HG03139 (cell line): Measurements from ENCODE around the gene ICAM2.
"Not testable (repeated sequence)": the region's sequence is repeated elsewhere in the genome, so short reads cannot be mapped to it uniquely, and the experiment has no call there.

Experiments
- ATAC-seq: cut with Tn5 transposase; IDR thresholded peaks from one replicate; pipeline ENCODE4 v1.9.1; 2021; ENCODE audit not compliant: unreplicated experiment

Gene ICAM2

DNA sequence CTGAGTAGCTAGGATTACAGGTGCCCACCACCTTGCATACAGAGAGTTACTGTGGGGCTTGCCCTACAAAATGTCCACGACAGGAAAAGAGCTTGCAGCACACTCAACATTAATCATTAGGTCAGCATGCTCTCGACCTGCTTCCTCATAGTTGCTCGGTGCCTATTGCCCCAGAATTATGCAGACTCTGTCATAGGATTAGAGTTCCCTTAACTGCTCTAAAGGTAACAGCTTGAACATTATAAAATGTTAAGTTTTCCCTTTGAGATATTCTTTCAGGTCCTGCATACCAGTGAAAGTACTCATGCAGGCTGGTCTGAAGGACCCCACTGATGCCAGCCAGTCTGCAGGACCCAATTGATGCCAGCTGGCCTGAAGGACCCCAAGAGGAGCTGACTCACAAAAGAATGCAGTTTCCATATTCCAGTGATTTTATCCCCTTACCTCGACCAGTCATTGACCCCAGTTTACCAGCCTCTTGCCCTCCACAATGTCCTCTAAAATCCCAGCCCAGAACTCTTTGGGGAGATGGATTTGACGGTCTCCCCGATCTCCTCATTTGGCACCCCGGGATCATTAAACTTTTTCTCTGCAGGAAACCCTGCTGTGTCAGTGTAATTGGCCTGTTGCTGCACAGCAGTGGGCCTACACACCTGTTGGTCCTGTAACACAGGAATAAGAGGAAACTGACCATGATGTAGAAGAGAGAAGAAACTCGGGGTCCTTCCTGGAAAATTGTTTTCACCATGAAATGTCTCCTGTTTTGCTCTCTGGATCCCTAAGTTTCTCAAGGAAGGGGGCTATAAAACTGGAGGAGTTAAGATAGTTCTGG lies 10.6 kb downstream of the ICAM2 start:
- ATAC-seq, result no peak

GRCh38 chr17:64008830-64009229 lies 11.6 kb downstream of the ICAM2 start:
- no peak for ATAC-seq

DNA sequence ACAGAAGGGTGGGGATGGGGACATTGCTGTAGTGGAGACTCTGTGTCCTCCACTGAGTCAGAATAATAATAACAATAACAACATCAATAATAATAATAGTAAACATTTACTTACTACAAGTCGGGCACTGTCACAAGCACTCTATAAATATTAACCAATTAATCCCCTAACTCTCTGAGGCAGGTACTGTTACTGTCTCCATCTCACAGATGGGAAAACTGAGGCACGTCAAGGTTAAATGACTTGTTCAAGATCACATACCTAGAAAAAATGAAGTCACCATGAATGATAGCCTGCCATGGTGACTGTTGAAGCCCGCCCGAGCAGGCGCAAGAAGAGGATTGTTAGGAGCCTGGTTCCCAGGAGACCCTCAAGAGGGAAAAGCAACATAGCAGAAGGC lies 12.1 kb downstream of the ICAM2 start:
- no peak for ATAC-seq

DNA sequence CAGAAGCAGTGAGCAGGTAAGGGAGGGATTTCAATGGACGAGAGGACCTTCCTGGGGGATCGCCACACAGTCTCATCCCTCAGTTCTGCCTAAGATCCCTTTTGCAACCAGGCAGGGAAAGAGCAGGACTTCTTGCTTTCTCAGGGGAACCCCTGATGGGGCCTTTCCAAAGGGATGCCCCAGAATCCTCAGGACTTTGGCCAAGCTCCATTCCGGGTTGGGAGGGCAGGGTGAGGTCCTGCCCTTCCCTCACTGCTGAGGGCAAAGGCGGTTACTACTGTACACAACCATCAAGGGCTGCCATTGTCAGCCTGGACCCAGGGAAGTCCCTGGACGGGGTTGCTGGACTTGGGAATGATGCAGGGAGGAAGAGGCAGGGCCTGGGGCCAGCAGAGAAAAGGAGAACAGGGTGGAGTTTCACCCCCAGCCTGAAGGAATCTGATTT lies 12.6 kb downstream of the ICAM2 start:
- ATAC-seq, result no peak

DNA sequence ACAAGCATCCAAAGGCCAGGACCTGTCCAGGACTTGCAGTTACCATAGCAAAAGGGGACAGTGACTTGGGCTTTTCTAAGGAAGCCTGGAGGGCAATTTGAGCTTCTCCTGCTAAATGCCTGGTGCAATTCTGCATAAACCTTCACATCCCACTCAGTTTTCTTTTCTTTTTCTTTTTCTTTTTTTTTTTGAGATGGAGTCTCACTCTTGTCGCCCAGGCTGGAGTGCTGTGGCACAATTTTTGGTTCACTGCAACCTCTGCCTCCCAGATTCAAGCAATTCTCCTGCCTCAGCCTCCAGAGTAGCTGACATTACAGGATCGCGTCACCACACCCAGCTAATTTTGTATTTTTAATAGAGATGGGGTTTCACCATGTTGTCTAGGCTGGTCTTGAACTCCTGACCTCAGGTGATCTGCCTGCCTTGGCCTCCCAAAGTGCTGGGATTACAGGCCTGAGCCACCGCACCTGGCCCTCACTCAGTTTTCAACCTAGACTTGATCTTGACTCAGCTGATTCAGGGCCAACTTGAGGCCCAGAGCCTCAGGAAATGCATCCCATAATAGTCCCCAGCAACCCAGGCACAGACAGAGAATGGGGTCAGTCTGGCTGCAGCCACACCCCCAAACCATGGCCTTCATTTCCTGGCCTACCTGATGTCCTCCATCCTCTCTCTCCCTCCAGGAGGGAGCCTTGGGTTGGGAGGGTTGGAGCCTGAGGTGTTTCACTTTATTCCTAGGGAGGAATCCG lies 13.2 kb downstream of the ICAM2 start:
- not testable (repeated sequence) for ATAC-seq

GRCh38 chr17:64006361-64007088 lies 13.9 kb downstream of the ICAM2 start:
- no peak for ATAC-seq

DNA sequence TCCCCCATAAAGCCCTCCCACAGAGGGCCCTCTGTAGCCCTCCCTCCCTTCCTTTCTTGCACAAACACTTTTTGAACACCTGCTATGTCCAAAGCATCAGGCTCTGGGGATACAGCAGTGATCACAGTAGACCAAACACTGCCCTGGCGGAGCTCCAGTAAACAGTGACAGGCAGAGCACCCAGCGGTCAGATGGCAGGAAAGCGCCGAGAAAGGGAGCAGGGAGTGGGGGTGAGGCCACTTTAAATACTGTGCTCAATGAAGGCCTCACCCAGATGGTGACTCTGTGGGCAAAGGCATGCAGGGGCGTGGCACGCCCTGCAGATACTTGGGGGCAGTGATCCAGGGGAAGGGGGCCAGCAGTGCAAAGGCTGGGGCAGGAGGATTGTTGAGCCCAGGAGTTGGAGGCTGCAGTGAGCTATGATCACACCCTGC lies 14.7 kb downstream of the ICAM2 start:
- no peak for ATAC-seq

GRCh38 chr17:64004903-64005733 lies 15.3 kb downstream of the ICAM2 start:
- ATAC-seq, result no peak

DNA sequence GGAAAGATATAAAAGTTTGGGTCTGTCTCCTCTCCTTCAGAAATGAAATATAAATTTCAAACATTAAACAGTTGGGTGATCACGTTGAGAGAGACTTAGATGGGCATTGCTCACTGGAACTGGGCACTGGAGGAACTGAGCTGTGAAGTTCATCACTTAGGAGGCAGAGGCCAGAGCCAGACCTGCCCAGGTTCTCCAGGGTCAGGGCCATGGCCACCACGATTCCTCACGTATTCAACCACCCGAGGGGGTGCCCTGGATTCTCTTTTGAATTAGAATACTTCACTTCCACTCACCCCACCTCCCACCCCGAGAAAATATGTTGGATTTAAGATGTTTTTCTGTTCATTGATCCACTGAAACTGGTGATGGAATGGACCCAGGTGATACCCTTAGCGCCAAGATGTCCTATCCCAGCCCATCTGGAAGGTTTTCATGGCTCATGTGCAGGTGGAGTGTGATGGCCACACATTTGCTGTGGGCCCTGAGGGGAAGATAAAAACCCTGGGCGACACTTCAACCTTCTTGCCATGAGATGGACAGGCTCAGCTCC lies 16.1 kb downstream of the ICAM2 start:
- ATAC-seq, result no peak

- no peak for ATAC-seq
These were observed 16.8 kb downstream of the ICAM2 start for GRCh38 chr17:64003526-64004121.

GRCh38 chr17:64002658-64003525 lies 17.5 kb downstream of the ICAM2 start:
- ATAC-seq, result no peak

DNA sequence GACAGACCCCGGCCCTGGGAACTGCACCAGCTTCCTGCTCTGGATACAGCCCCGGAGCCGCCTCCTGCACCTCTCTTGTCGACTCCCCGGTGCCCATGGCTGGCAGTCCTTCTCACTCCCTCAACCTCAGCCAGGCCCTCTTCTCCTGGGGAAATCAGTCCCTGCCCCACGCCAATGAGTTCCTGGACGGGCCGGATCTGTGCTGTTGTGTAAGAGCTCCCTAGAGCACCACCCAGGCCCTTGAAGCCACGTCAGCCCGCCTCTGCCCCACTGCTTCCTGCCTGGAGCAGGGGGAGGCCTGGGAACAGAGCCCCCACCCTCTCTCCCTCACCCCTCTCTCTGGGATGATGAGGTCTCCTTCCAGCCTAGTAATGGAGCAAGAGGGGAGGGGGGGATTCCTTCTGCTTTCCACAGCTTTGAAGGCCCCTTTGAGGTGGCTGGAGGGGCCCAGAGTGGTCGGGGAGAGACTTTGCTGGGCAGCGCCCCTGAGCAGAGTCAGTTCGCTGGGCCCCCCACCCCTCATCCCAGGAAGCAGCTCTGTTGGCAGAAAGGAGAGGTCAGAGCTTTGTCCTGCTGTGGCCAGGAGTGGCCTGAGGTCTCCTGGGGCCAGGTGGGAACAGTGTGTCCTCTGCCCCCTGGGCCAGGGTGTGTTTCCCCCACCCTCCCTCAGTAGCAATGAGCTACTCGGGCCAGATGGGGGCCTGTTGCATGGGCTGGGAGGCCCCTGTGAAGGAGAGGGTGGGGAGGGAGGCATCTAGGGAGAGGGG lies 18.5 kb downstream of the ICAM2 start:
- ATAC-seq, result no peak

DNA sequence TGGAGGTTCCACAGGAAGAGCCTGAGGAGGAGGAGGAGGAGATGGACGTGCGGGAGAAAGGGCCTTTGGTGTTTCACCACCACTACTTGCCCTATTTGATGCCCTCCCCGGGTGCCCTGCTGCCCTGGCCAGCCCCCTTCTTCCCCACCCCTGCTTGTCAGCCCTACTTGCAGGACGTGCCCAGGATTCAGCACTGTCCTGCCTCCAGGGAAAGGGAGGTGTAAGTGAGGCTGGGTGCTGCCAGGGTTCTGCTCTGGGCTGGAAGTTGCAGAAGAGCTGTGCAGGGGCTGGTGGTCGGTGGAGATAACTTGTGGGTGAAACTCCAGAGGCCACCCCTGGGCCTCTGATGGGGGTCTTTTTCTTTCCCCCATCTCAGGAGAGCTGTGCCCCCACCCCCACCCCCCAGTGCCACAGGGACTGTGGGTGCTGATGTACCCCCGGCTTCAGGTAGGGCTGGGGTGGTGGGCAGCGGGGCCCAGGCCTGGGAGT lies 19.3 kb downstream of the ICAM2 start:
- ATAC-seq, result no peak

DNA sequence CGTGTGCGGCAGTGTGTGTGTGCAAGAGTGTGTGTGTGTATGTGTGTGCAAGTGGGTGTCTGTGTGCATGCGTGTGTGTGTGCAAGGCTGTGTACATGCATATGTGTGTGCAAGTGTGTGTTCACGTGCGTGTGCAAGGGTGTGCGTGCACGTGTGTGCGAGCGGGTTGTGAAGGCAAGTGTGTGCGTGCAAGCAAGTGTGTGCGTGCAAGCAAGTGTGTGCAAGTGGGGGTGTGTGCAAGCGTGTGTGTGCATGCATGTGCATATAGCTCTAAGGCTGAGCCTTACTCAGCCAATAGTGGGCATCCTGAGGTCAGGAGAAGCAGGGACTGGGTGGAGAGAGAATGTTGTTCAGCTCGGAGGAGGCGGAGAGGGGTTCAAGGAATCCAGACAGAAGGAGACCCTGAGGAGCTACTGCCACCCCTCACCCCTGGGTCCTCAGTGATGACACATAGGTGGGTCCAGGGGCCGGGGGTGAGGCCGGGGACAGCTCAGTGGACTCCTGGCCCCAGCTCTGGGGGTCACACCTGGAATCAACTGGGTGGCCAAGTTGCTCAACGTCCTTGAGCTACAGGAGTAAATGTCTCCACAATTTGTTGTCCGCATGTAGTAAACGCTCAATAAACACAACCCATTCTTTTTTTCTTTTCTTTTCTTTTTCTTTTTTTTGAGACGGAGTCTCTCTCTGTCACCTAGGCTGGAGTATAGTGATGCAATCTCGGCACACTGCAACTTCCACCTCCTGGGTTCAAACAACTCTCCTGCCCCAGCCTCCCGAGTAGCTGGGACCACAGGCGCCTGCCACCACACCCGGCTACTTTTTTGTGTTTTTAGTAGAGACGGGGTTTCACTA lies 20.5 kb downstream of the ICAM2 start:
- ATAC-seq, result no peak

DNA sequence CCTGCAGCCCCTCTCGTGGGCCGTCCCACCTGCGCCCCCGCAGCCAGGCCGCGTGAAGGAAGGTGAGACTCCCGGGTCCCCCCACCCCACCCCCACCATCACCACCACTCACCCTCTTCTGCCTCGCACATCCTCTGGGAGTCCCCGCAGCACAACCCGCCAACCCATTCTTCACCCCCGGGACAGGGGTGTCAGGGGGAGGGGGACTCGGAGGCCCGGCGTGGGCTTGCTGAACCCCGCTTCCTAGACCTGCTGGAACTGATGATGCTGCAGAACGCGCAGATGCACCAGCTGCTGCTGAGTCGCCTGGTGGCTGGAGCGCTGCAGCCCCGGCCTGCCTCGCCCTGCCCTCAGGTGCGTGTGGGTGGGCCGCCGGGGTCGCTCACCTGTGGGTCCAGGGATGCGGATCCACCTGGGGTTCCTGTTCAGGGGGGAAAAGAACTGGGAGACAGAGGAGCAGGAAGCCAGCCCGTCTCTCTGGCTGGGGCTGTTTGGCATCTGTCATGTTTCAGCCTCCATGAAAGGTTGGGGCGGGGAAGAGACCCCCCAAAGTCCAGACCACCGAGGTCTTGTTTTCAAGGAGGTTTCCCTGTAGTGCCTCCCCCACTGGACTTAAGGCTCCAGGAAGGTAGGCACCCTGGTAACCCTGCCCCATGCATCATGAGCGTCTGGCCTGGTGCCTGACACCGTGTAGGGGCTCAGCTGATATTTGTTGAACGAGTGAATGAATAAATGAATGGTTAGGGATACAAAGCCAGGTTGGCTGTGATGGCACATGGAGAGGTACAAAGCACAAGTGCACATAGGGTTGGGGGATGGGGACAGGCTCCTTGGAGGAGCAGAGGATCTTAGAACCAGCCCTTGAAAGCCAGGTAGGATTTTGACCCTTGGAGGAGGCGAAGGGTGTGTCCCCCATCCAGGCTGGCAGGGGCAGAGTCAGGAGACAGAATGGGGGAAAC lies 21.4 kb downstream of the ICAM2 start:
- ATAC-seq, result no peak
